Ovary (tissue), 9 donors: Measurements from ENCODE around the gene PTPN1. TPM values are rescaled to one million over a fixed set of nuclear protein-coding genes. Genes with fewer than 3 reads are reported as not detected.

Experiments used
- DNase-seq, 5 donors: peaks; one replicate each; pipeline ENCODE4 v3.0.0-alpha.2; 2019 to 2020
- H3K27ac ChIP-seq, 2 donors: fragments of 200-600 bp; one replicate each; pipeline versions ENCODE4 v1.5.1 to v1.8.0; 2019 to 2022
- H3K27me3 ChIP-seq: fragments of 200-600 bp; one replicate; pipeline ENCODE4 v1.8.0; 2022
- H3K36me3 ChIP-seq: fragments of 200-600 bp; sonication (generic); one replicate; pipeline ENCODE4 v1.5.1; 2019
- H3K4me1 ChIP-seq: one replicate; pipeline ENCODE4 v1.8.1; 2013; ENCODE audit warnings: mild to moderate bottlenecking, moderate library complexity; ENCODE audit not compliant: insufficient read depth
- H3K4me3 ChIP-seq: fragments of 200-600 bp; sonication (generic); one replicate; pipeline ENCODE4 v1.5.1; 2017
- H3K9me3 ChIP-seq, 2 donors: fragments of 200-600 bp in 1 of 2; sonication (generic) in 1 of 2; one replicate each; pipeline versions ENCODE4 v1.5.1 to v1.8.1; 2013 to 2019; ENCODE audit warnings: mild to moderate bottlenecking in 1 of 2, moderate library complexity in 1 of 2
- CTCF ChIP-seq, 3 donors: fragments of 450-650 bp in 2 of 3; fragments of 200-600 bp in 1 of 3; IDR thresholded peaks; one replicate each; pipeline versions ENCODE4 v1.5.1 to v1.8.0; 2016 to 2022; ENCODE audit warnings: antibody characterized with exemption in 3 of 3, mild to moderate bottlenecking in 1 of 3
- EP300 ChIP-seq: sonication (generic); formaldehyde crosslinking; IDR thresholded peaks from one replicate; pipeline ENCODE4 v1.6.1; 2017; ENCODE audit warnings: antibody characterized with exemption
- POLR2A ChIP-seq: fragments of 450-650 bp; IDR thresholded peaks from one replicate; pipeline ENCODE4 v1.6.1; 2017; ENCODE audit warnings: antibody characterized with exemption, mild to moderate bottlenecking, moderate library complexity
- WGBS, 3 donors: extraction: QIAGEN DNeasy Blood & Tissue Kit in 1 of 3; methylation state at CpG; one replicate each; pipeline versions ENCODE4 v1.1.5 to v1.1.7; 2013 to 2017; 5-methylcytosine and 5-hydroxymethylcytosine counted together
- intact Hi-C, 4 donors: fragments of 100-400 bp; cut with DNase I; formaldehyde crosslinking; loops; one replicate each; pipeline versions ENCODE4 v1.11.0 to v1.15.1; 2022 to 2023
- polyA plus RNA-seq, 2 donors: library from polyadenylated mRNA; stranded (reverse); fragments of 200-250 nt in 1 of 2; fragments of 350-450 nt in 1 of 2; fragmentation: Illumina TruSeq in 1 of 2; extraction: RNeasy Lipid Tissue Mini Kit (QIAGEN cat#74804) in 1 of 2; gene quantifications; one replicate each; pipeline ENCODE4 v1.2.3, GENCODE V29; 2013 to 2014
- total RNA-seq, 7 donors: library from RNA; depleted of rRNA in 2 of 7; stranded (reverse); fragments of >200 nt in 2 of 7; fragmentation: NEBNext Ultra II Directional in 3 of 7; extraction: Animal tissue kit (Norgen Biotek cat#: 25700) in 3 of 7; gene quantifications; one replicate each; pipeline versions ENCODE4 v1.1.0 to v1.2.4, GENCODE V29; 2016 to 2023
- donor health status: DM: no; HTN: no; CAD: no; lungs with moderate emphysema.
- donor health status: DM: no; HTN: no; CAD: no.
- donor health status: Bipolar disorder and iron deficiency.
- donor health status: DM: yes; HTN: yes; CAD: no.
- donor health status: DM: no; HTN: no; CAD: no.
- donor health status: DM: yes; HTN: yes; CAD: no.

The PTPN1 gene
- total and polyA plus RNA-seq, 9 donors: 17.6 to 36.7 (median 26.6) TPM

GRCh38 chr20:50534567-50534966 is 24.4 kb downstream of the PTPN1 start:
- Histone ChIP-seq H3K27ac (no peak overlapping the region), H3K4me1 (peaks cover 13% of the 10 kb centered on the region), H3K9me3 (no peaks in the 10 kb centered on the region)

GRCh38 chr20:50535162-50535561 is 25.0 kb downstream of the PTPN1 start:
- H3K27ac ChIP-seq: no peak overlapping the region
- H3K9me3 ChIP-seq: no peaks in the 10 kb centered on the region
- no peaks in the 10 kb centered on the region for H3K27me3 ChIP-seq
- no peak overlapping the region for H3K4me3 ChIP-seq
- H3K4me1 ChIP-seq: peaks cover 13% of the 10 kb centered on the region
- intact Hi-C loops: no loop called here
- TF ChIP-seq POLR2A (no peak), CTCF (IDR thresholded peaks at IDR 0.05) (no peak), EP300 (no peak)
- 72 to 86% (median 77%) methylated on average over 8 of the region's 8 CpGs for WGBS, 3 donors
- H3K36me3 ChIP-seq: no peaks in the 10 kb centered on the region
- no peak for DNase-seq

More at GRCh38 chr20:50534567-50534966, 24.4 kb downstream of the PTPN1 start:
- peak in 1 of 5 donors; percentile 45 for DNase-seq
- H3K27me3 ChIP-seq: no peaks in the 10 kb centered on the region
- WGBS, 3 donors: 6 to 30% (median 18%) methylated on average over 1 of the region's 1 CpG
- intact Hi-C loops: no loop called here
- H3K36me3 ChIP-seq: no peaks in the 10 kb centered on the region
- H3K4me3 ChIP-seq: no peak overlapping the region
- TF ChIP-seq EP300: no peak
- no peak for TF ChIP-seq CTCF (IDR thresholded peaks at IDR 0.05)
- no peak for TF ChIP-seq POLR2A

GRCh38 chr20:50536333-50536732 is 26.1 kb downstream of the PTPN1 start:
- intact Hi-C loops: no loop called here
- 84 to 87% (median 86%) methylated on average over 4 of the region's 4 CpGs for WGBS, 3 donors
- Histone ChIP-seq H3K27ac (no peak overlapping the region), H3K4me3 (no peak overlapping the region), H3K27me3 (no peaks in the 10 kb centered on the region), H3K36me3 (no peaks in the 10 kb centered on the region), H3K9me3 (no peaks in the 10 kb centered on the region), H3K4me1 (peaks cover 22% of the 10 kb centered on the region)
- no peak for TF ChIP-seq EP300
- TF ChIP-seq CTCF (IDR thresholded peaks at IDR 0.05): no peak
- TF ChIP-seq POLR2A: no peak
- DNase-seq: no peak

GRCh38 chr20:50537546-50538201 is 27.5 kb downstream of the PTPN1 start:
- Histone ChIP-seq H3K4me1 (peaks cover 26% of the 10 kb centered on the region), H3K36me3 (no peaks in the 10 kb centered on the region), H3K27ac (peak overlapping the region in 1 of 2 donors; percentile 4), H3K27me3 (no peaks in the 10 kb centered on the region), H3K4me3 (no peak overlapping the region), H3K9me3 (no peaks in the 10 kb centered on the region)
- WGBS, 3 donors: 69 to 77% (median 70%) methylated on average over 7 of the region's 7 CpGs
- no peak for DNase-seq
- TF ChIP-seq CTCF (IDR thresholded peaks at IDR 0.05) (no peak), POLR2A (no peak), EP300 (no peak)
- intact Hi-C loops: no loop called here
